Vagina (tissue), 2 donors: Measurements from ENCODE around the gene BTBD10. TPM values are rescaled to one million over a fixed set of nuclear protein-coding genes. Genes with fewer than 3 reads are reported as not detected.

ENCODE experiments used
- DNase-seq, 2 donors: peaks; one replicate each; pipeline ENCODE4 v3.0.0-alpha.2; 2017; ENCODE audit errors: extremely low spot score in 2 of 2
- H3K27ac ChIP-seq: fragments of 200-600 bp; sonication (generic); one replicate; pipeline ENCODE4 v1.5.1; 2019
- H3K27me3 ChIP-seq: fragments of 200-600 bp; sonication (generic); one replicate; pipeline ENCODE4 v1.5.1; 2019
- H3K36me3 ChIP-seq, 2 donors: fragments of 200-600 bp; sonication (generic); one replicate each; pipeline ENCODE4 v1.5.1; 2017 to 2019
- H3K4me1 ChIP-seq: fragments of 200-600 bp; sonication (generic); one replicate; pipeline ENCODE4 v1.5.1; 2019
- H3K4me3 ChIP-seq, 2 donors: fragments of 200-600 bp; sonication (generic); 1 replicate in 1 of 2; 2 replicates in 1 of 2; pipeline ENCODE4 v1.5.1; 2016 to 2019
- H3K9me3 ChIP-seq: fragments of 200-600 bp; sonication (generic); one replicate; pipeline ENCODE4 v1.5.1; 2019
- POLR2A ChIP-seq, 2 donors: fragments of 450-650 bp; IDR thresholded peaks; one replicate each; pipeline ENCODE4 v1.6.1; 2017; ENCODE audit warnings: antibody characterized with exemption in 2 of 2, mild to moderate bottlenecking in 2 of 2, moderate library complexity in 2 of 2
- POLR2AphosphoS5 ChIP-seq, 2 donors: sonication (generic); formaldehyde crosslinking; IDR thresholded peaks; one replicate each; pipeline ENCODE4 v1.9.0; 2017; ENCODE audit warnings: antibody characterized with exemption in 2 of 2, mild to moderate bottlenecking in 2 of 2, low read depth in 1 of 2; ENCODE audit not compliant: insufficient read depth in 1 of 2
- intact Hi-C: fragments of 100-400 bp; cut with DNase I; formaldehyde crosslinking; loops from one replicate; pipeline ENCODE4 v1.15.1; 2023
- total RNA-seq: library from RNA; depleted of rRNA; stranded (reverse); fragments of >200 nt; gene quantifications from one replicate; pipeline ENCODE4 v1.2.3, GENCODE V29; 2016
- TF ChIP-seq, protein P1 (sequence below), 3 experiments: fragments of 450-650 bp in 2 of 3; fragments of 200-600 bp in 1 of 3; sonication (generic) in 1 of 3; IDR thresholded peaks; one replicate each; pipeline ENCODE4 v1.5.1; 2017 to 2019; ENCODE audit warnings: antibody characterized with exemption in 3 of 3, mild to moderate bottlenecking in 2 of 3, moderate library complexity in 2 of 3

The BTBD10 gene
- total RNA-seq, 1 donor from 2014 or later, result 29.2 TPM

DNA sequence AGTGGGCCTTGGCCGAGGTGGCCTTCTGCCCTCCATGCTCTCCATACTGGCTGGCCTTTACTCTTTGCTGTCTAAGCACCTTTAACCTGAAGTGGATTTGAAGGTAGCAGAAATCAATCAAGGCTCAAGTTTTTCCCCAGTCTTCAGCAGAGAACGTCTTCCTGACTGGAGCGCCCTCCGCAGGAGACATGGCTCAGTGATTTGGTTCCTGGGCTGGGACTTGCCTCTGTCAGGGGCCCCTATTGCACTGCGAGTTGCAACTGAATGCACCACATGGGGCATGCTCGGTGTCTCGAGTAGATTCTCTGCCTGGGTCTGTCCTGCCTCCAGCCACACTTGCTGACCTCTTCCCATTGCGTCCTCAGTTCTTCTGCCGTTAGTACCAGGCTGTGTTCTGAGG is 105.8 kb downstream of the BTBD10 start:
- Histone ChIP-seq H3K4me1 (no peaks in the 10 kb centered on the region), H3K27me3 (no peaks in the 10 kb centered on the region), H3K4me3 (no peak overlapping the region), H3K36me3 (peaks cover 0 to 47% of the 10 kb centered on the region in 2 donors), H3K9me3 (no peaks in the 10 kb centered on the region), H3K27ac (no peak overlapping the region)
- DNase-seq, result no peak
- TF ChIP-seq, protein P1, sequence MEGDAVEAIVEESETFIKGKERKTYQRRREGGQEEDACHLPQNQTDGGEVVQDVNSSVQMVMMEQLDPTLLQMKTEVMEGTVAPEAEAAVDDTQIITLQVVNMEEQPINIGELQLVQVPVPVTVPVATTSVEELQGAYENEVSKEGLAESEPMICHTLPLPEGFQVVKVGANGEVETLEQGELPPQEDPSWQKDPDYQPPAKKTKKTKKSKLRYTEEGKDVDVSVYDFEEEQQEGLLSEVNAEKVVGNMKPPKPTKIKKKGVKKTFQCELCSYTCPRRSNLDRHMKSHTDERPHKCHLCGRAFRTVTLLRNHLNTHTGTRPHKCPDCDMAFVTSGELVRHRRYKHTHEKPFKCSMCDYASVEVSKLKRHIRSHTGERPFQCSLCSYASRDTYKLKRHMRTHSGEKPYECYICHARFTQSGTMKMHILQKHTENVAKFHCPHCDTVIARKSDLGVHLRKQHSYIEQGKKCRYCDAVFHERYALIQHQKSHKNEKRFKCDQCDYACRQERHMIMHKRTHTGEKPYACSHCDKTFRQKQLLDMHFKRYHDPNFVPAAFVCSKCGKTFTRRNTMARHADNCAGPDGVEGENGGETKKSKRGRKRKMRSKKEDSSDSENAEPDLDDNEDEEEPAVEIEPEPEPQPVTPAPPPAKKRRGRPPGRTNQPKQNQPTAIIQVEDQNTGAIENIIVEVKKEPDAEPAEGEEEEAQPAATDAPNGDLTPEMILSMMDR (IDR thresholded peaks at IDR 0.05), result no peak
- no peak for TF ChIP-seq POLR2AphosphoS5 (IDR thresholded peaks at IDR 0.05; ENCODE audit: insufficient read depth in 1 of 2, low read depth in 1 of 2)
- TF ChIP-seq POLR2A (IDR thresholded peaks at IDR 0.05), result no peak
- intact Hi-C loops, result no loop called here

DNA sequence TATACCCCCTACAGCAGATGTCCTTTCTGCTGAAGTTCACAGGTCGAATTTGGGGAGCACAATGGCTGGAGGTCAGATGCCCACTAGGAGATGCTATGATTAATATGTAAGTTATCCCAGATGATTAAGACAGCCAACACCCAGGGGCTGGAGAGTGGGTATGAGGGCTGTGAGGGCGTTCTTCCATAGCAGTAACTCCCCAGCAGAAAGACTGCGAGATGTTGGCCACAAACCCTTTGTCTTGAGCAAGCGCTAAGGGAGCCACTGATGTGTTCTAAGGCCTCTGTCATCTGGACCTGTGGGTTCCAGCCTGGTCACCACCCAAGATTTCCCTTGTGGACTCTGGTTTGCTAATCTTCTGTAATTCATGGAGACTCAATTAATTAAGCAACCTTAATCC is 107.8 kb downstream of the BTBD10 start:
- H3K27me3 ChIP-seq, result no peaks in the 10 kb centered on the region
- H3K9me3 ChIP-seq, result no peaks in the 10 kb centered on the region
- H3K36me3 ChIP-seq, result peaks cover 0 to 29% of the 10 kb centered on the region in 2 donors
- intact Hi-C loops, result no loop called here
- H3K4me3 ChIP-seq, result no peak overlapping the region
- H3K27ac ChIP-seq, result no peak overlapping the region
- TF ChIP-seq POLR2AphosphoS5 (IDR thresholded peaks at IDR 0.05; ENCODE audit: insufficient read depth in 1 of 2, low read depth in 1 of 2) (no peak), POLR2A (IDR thresholded peaks at IDR 0.05) (no peak)
- TF ChIP-seq, protein P1 (IDR thresholded peaks at IDR 0.05), result no peak
- no peak for DNase-seq
- no peaks in the 10 kb centered on the region for H3K4me1 ChIP-seq

DNA sequence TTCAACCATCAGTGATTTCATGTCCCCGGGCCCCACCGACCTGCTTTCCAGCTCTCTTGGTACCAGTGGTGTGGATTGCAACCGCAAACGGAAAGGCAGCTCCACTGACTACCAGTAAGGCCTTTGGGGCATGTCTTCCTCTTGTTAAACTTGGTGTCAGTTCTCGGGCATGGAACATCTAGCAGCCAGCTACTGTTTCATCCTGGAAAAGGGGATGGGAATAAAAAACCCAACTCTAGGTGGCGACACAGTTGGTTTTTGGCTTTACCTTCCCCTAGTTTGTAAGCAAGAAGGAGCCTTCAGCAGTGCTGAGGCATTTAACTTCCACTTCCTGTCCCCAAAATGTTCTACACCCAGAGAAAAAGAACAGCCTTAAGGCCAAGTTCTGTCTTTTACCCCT is 108.7 kb downstream of the BTBD10 start:
- H3K36me3 ChIP-seq, result peaks cover 0 to 20% of the 10 kb centered on the region in 2 donors
- no peak for DNase-seq
- intact Hi-C loops, result no loop called here

DNA sequence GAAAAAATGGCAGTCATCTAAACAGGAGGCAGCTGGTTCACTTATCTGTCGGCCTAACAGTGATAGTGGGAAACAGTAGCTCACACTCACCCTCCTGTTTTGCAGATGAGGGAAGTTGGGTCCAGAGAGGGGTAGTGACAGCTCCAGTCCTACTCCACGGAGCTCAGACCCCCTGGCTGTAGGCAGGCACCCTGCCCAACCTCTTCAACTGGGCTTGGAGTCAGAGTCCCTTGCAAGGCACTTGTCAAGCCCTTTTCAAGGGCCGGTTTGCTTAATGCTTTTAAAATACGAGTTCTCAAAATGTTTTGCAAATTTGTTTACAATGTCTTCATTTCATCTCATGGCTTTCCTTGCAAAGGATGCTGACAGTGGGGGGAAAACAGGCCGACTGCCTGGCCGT is 110.3 kb downstream of the BTBD10 start:
- no peak for DNase-seq
- H3K36me3 ChIP-seq, result peaks cover 0 to 15% of the 10 kb centered on the region in 2 donors
- H3K9me3 ChIP-seq, result no peaks in the 10 kb centered on the region
- no peak overlapping the region for H3K4me3 ChIP-seq
- peaks cover 10% of the 10 kb centered on the region for H3K4me1 ChIP-seq
- TF ChIP-seq POLR2A (IDR thresholded peaks at IDR 0.05), result no peak
- TF ChIP-seq POLR2AphosphoS5 (IDR thresholded peaks at IDR 0.05; ENCODE audit: insufficient read depth in 1 of 2, low read depth in 1 of 2), result no peak
- TF ChIP-seq, protein P1 (IDR thresholded peaks at IDR 0.05), result no peak
- no peaks in the 10 kb centered on the region for H3K27me3 ChIP-seq
- H3K27ac ChIP-seq, result no peak overlapping the region
- intact Hi-C loops, result no loop called here

More for the DNA sequence above, 108.7 kb downstream of the BTBD10 start:
- H3K4me3 ChIP-seq, result no peak overlapping the region
- no peak for TF ChIP-seq POLR2A (IDR thresholded peaks at IDR 0.05)
- TF ChIP-seq, protein P1 (IDR thresholded peaks at IDR 0.05), result no peak
- TF ChIP-seq POLR2AphosphoS5 (IDR thresholded peaks at IDR 0.05; ENCODE audit: insufficient read depth in 1 of 2, low read depth in 1 of 2), result no peak
- no peak overlapping the region for H3K27ac ChIP-seq
- H3K27me3 ChIP-seq, result no peaks in the 10 kb centered on the region
- H3K4me1 ChIP-seq, result no peaks in the 10 kb centered on the region
- no peaks in the 10 kb centered on the region for H3K9me3 ChIP-seq

DNA sequence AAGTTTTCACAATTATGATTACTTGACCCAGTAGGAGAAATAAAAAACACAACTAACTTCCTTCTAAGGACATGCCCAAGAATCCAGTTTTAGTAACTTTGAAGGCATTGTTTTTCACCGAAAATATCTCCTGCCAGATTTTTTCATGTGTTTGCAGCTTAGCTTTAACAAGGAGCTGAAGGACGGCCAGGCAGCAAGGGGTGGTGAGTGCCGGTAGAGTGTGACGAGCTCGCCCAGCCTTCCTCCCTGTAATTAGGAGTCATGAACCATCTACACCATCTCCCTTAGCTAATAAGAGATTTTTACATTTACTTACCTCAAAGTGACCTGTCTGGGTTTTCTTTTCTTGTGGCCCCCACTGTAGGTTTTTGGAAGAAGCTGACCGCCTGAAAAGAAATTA is 113.4 kb downstream of the BTBD10 start:
- Histone ChIP-seq H3K9me3 (no peaks in the 10 kb centered on the region), H3K27ac (no peak overlapping the region), H3K27me3 (no peaks in the 10 kb centered on the region), H3K4me3 (no peak overlapping the region), H3K4me1 (peaks cover 10% of the 10 kb centered on the region), H3K36me3 (no peaks in the 10 kb centered on the region)
- intact Hi-C loops, result loop anchor here (10.0 kb wide), 1 partner anchor 385 kb away; no protein-coding TSS in a partner anchor
- no peak for DNase-seq
- TF ChIP-seq POLR2AphosphoS5 (IDR thresholded peaks at IDR 0.05; ENCODE audit: insufficient read depth in 1 of 2, low read depth in 1 of 2), result no peak
- TF ChIP-seq, protein P1 (IDR thresholded peaks at IDR 0.05), result no peak
- no peak for TF ChIP-seq POLR2A (IDR thresholded peaks at IDR 0.05)
